Activated CD4-positive, alpha-beta T cell treated with anti-CD3 and anti-CD28 coated beads, Interleukin-2, amount 50 U/mL, for 1 hour (primary cell): ENCODE data around the gene MAML2.
A peak's percentile ranks its signal among the peaks of the same experiment; 100 is the strongest.
"Not testable (repeated sequence)": the region's sequence is repeated elsewhere in the genome, so short reads cannot be mapped to it uniquely, and the experiment has no call there.

Source experiments
- DNase-seq: peaks from one replicate; pipeline ENCODE4 v3.0.0-alpha.2; 2020

The MAML2 gene

GRCh38 chr11:96204366-96204659, 138.7 kb downstream of the MAML2 start:
- DNase-seq, result no peak

GRCh38 chr11:96203567-96204365, 139.2 kb downstream of the MAML2 start:
- no peak for DNase-seq

GRCh38 chr11:96200243-96200642, 142.8 kb downstream of the MAML2 start:
- DNase-seq, result no peak

GRCh38 chr11:96199563-96200025, 143.4 kb downstream of the MAML2 start:
- peak; percentile 37 for DNase-seq

- DNase-seq, result no peak
These were observed 144.9 kb downstream of the MAML2 start for GRCh38 chr11:96197801-96198701.

- DNase-seq, result no peak
These were observed 145.9 kb downstream of the MAML2 start for GRCh38 chr11:96197103-96197502.

- DNase-seq, result no peak
These were observed 146.8 kb downstream of the MAML2 start for GRCh38 chr11:96196181-96196662.

- DNase-seq, result no peak
These were observed 147.3 kb downstream of the MAML2 start for GRCh38 chr11:96195671-96196070.

- DNase-seq, result no peak
These were observed 148.2 kb downstream of the MAML2 start for GRCh38 chr11:96194581-96195374.

- DNase-seq, result no peak
These were observed 149.1 kb downstream of the MAML2 start for GRCh38 chr11:96193745-96194443.

GRCh38 chr11:96191752-96192151, 151.2 kb downstream of the MAML2 start:
- no peak for DNase-seq

- DNase-seq, result no peak
These were observed 153.6 kb downstream of the MAML2 start for GRCh38 chr11:96189351-96189750.

GRCh38 chr11:96188243-96189006, 154.6 kb downstream of the MAML2 start:
- no peak for DNase-seq

- DNase-seq, result no peak
These were observed 155.2 kb downstream of the MAML2 start for GRCh38 chr11:96187822-96188221.

- DNase-seq, result no peak
These were observed 156.2 kb downstream of the MAML2 start for GRCh38 chr11:96186806-96187205.

- no peak for DNase-seq
These were observed 157.7 kb downstream of the MAML2 start for GRCh38 chr11:96185220-96185768.

GRCh38 chr11:96180937-96181336, 162.1 kb downstream of the MAML2 start:
- not testable (repeated sequence) for DNase-seq

- DNase-seq, result no peak
These were observed 162.7 kb downstream of the MAML2 start for GRCh38 chr11:96180341-96180740.

GRCh38 chr11:96179905-96180304, 163.1 kb downstream of the MAML2 start:
- no peak for DNase-seq

GRCh38 chr11:96178887-96179279, 164.1 kb downstream of the MAML2 start:
- no peak for DNase-seq
